ENCODE data around the gene SPINK2.

The SPINK2 gene

GRCh38 chr4:56821381-56822243 is at the start of gene SPINK2:
Gene SPINK2 (minus strand): TSS chr4:56821701. CDS start chr4:56821662, 39 bp downstream.
- no peak for DNase-seq (ENCODE audit: low spot score)

DNA sequence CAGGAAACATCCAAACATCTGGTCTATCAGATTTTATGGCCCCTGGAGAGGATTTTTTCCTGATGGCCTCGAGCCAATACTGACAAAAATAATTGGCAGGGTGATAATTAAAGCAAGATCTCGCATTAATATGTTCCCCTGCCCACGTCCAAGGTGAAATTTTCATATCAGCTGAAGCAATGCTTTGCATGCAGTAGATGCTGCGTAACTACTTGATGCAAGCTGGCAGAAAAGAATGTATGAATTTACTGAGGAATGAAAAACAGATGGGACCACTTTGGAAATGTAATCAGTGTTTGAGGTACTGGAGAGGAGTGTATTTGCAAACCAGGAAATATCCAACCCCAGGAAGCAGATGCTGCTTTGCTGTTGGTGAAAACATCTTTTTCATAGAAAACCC is 49.4 kb upstream of the SPINK2 start:
- no peak for DNase-seq (ENCODE audit: low spot score)

DNA sequence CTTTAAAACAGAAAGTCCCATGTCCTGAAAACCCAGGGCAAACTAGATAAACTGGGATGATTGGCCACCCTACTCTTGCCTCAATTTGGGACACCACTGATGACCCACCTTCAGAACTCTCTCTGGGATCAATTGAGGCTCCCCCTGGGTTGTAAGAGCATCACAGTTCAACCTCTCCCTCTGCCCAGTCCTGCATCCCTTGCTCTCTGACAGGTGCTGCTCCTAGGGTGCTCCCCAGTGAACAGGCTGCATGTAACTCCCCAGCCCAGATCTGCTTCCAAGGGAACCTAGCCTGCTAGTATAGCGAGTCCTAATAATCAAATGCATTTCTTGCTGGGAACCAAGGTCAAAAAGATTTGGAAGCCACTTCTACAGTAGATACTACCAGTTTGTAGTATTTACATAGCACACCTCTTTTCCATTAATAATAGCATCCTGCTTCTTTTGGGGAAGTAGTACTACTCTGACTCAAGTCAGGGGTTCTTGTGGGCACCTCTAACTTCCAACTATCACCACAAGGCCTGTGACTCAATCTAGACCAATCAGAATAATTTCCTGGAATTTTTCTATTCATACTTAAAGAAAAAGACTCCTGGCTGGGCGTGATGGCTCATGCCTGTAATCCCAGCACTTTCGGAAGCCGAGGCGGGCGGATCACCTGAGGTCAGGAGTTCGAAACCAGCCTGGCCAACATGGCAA is 42.1 kb upstream of the SPINK2 start:
- no peak for DNase-seq (ENCODE audit: low spot score)

GRCh38 chr4:56861360-56861759 is 39.9 kb upstream of the SPINK2 start:
- no peak for DNase-seq (ENCODE audit: low spot score)

DNA sequence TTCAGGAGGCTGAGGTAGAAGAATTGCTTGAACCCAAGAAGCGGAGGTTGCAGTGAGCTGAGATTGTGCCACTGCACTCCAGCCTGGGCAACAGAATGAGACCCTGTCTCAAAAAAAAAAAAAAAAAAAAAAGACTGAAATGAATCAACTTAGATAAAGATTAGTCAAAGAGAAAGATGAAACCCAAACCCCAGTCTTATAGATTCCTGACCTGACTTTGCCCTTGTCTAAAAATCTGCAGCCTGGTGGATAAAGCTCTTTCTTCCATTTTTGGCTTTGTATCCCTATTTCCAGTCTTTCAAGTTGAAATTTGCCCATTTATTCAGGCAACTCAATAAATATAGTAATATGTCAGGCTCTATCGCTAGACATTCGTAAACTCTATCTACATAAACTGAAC is 39.3 kb upstream of the SPINK2 start:
- DNase-seq (ENCODE audit: low spot score): no peak

GRCh38 chr4:56859841-56860240 is 38.3 kb upstream of the SPINK2 start:
- no peak for DNase-seq (ENCODE audit: low spot score)

DNA sequence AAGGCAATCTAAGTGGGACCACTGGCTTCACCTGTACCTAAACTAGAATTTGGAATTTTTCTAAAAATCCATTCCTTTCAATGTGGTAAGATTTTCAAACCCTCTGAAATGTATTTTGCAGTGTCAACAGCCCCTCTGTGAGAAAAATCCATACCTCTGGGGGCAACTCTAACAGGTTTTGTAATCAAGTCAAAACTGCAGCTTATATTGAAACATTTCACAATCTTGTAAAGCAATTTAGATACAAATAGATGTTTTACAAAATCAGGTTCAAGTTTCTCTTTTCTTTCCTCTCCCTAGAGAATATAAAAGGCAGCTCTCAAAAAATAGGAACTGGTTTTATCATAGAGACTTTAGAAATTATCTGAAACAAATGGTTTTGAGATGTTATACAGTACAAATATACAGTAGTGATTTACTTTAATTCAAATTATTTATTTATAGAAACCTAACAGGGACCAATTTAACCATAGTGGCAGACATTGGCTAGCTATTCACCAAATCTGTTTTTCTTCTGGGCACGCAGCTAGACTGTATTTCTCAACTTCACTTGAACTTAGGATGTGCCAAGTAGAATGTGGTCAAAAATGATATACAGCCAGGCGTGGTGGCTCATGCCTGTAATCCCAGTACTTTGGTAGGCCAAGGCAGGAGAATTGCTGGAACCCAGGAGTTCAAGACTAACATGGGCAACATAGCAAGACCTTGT is 36.3 kb upstream of the SPINK2 start:
- no peak for DNase-seq (ENCODE audit: low spot score)

DNA sequence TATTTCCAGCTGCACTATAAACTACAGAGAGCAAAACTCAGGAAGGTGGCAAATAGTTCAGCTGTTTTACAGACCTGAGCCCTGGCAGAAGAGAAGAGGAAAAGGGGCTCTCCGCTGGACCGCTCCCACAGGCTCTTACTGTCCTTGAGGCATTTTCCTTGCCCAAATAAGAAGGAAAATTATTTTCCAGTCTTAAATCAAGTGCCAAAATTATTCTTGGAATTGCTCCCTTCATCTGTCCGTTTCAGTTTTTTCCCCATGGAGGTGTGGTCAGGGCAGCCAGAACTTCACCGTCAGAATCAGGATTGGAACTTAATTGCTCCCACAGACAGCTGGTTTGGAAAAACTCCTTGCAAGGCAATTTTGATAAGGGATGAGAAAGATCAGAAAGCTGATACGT is 35.2 kb upstream of the SPINK2 start:
- DNase-seq (ENCODE audit: low spot score): no peak

- DNase-seq (ENCODE audit: low spot score): no peak
Observed at GRCh38 chr4:56850910-56851309, 29.4 kb upstream of the SPINK2 start.

DNA sequence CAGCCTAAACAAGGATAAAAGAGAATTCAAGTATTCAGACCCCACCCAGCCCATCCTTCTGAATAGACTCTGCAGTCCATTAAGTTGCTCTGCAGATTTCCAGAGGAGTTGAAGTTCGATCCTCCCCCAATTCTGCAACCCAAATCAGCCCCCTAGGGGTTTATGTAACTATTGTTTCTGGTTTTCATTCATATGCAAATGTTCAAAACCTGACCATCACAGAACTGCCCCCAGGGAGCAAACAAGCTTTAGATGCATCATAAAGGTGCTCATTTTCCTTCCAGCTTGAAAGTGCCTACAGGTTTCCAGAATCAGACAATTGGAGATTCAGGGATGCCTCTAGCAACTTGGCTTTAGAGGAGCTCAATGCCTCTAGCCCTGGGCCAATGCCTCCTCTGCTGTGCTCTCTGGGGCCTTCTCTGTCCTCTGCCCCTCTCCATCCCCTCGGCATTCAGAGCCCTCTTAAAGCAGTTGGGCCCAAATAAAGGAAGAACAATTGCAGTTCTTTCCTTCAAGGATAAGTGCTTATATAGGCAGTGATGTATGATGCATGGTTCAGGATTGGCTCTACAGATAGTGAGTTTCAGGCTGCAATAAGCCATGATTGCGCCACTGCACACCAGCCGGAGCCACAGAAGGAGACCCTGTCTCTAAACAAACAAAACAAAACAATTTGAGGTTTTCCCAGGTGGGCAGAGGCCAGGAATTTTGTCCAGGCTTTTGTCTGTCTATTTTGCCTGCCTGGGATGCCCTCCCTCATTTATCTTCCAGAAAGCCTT is 23.5 kb upstream of the SPINK2 start:
- no peak for DNase-seq (ENCODE audit: low spot score)

- no peak for DNase-seq (ENCODE audit: low spot score)
Observed at GRCh38 chr4:56843421-56843899, 22.0 kb upstream of the SPINK2 start.

DNA sequence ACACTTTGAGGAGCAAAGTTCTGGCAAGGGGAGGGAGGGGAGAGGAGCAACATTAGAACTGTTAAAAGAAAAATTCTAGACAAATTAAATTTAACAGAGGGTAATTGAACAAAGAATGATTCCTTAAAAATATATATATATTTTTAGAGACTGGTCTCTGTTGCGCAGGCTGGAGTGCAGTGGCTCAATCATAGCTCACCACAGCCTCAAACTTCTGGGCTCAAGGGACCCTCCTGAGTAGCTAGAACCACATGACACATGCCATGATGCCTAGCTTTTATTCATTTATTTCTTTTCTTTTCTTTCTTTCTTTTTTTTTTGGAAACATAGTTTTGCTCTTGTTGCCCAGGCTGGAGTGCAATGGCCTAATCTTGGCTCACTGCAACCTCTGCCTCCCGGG is 19.1 kb upstream of the SPINK2 start:
- no peak for DNase-seq (ENCODE audit: low spot score)

DNA sequence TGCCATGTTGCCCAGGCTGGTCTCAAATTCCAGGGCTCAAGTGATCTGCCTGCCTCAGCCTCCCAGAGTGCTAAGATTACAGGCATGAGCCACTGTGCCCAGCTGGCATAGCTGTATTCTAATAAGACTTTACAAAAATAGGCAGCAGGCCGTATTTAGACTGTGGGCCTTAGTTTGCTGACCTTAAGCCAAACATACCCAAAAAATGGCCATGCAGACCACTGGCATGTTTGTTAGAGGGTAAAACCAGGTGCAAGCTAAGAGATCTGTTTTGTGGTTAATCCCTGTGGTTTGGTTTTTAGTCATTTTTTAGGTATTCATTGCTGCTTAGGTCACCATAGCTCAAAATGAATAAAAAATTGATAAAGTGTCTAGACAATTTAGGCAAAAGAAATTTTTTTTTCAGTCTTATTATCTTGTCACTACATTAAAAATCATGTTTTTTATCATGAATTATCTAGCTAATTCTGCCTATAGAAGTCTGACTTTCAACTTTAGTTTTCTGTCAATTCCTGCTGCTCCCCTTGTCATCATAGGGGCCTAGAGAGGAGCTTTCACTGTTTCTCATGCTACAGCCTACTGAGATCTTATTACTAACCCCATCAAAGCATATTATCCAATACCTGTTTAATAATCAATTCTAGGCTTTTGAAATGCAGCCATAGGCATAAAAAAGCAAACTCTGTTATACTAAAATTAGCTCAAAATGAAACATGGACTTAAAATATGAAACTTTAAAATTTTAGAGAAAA is 7.5 kb upstream of the SPINK2 start:
- no peak for DNase-seq (ENCODE audit: low spot score)

- DNase-seq (ENCODE audit: low spot score): no peak
Observed at GRCh38 chr4:56823933-56824600, 2.6 kb upstream of the SPINK2 start.

DNA sequence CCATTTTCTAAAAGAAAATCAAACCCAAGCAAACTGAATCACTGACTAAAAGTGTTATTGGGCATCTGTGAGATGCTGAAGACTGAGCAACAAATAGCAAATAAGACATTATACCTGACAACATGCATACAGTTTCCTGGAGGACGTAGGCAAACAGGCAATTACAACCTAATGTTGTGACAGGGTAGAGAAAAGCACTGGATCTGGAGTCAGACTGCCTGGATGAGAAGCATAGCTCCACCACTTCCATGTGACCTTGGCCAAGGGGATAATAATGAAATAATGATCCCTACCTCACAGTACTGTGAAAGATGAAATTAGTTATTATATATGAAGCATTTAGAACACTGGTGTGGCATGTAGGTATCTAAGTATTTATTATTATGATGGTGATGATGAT is 2.7 kb downstream of the SPINK2 start:
- no peak for DNase-seq (ENCODE audit: low spot score)

DNA sequence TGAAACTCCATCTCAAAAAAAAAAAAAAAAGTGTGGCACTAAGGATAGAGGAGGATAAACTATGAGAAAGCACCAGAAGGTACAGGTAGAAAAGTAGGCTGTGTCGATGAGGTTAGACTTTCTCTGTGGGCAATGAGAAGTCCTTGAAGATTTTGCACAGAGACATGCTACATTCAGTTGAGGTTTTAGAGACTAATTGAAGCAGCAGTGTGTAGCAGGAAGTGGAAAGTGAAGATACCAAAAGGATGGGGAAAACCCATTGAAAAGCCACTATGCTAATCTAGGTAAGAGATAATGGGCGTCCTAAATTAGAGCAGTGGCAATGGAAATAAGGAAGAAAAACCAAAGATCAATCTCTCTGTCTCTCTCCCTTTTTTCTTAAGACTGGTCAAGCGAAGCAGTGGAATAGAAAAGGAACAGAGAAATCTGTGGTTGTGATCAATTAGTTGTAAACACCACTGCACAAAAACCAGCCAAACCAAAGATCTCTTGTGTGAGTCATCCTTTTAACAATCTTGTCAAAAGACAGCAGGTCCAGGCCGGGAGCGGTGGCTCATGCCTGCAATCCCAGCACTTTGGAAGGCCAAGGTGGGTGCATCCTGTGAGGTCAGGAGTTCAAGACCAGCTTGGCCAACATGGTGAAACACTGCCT is 3.5 kb downstream of the SPINK2 start:
- DNase-seq (ENCODE audit: low spot score): no peak

DNA sequence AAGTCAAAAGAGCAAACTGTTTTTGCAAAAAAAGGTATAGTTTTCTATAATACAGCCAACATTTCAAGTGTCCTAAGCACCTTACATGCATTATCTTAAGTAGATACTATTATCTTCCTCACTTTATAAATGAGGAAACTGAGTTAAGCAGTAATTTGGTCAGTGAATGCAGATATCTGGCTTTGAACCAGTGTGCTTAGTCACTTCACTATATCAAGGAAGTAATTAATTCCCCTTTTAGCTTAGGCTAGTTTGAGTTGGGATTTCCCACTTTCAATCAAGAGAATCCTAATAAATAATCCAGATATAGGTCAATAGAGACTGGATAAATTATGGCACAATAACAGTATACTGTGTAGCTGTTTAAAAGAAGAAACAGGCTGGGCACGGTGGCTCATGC is 14.8 kb downstream of the SPINK2 start:
- DNase-seq (ENCODE audit: low spot score): no peak

DNA sequence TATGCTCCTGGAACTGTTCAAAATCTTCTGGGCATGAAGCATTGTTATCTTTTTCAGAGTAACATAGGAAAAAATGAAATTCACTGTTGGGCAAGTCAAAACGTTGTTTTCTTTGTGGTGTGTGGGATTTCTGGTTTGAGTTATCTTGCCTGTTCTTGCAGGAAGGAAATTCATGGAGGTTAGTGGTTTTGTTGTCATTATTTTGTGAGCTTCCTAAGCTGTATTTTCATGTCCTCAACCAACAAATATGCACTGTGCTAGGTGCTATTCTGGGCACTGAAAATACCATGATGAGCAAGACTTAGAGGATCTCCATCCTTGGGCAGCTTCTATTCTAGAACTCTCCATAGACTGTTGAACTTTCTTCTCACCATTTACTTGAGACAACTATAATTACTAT is 16.9 kb downstream of the SPINK2 start:
- no peak for DNase-seq (ENCODE audit: low spot score)

- no peak for DNase-seq (ENCODE audit: low spot score)
Observed at GRCh38 chr4:56803471-56803870, 18.0 kb downstream of the SPINK2 start.
